HG03571 (cell line): ENCODE measurements around the gene CHP2.
"Not testable (repeated sequence)": the region's sequence is repeated elsewhere in the genome, so short reads cannot be mapped to it uniquely, and the experiment has no call there.

Source experiments
- ATAC-seq: cut with Tn5 transposase; IDR thresholded peaks from one replicate; pipeline ENCODE4 v1.9.1; 2021; ENCODE audit not compliant: unreplicated experiment

CHP2 gene

DNA sequence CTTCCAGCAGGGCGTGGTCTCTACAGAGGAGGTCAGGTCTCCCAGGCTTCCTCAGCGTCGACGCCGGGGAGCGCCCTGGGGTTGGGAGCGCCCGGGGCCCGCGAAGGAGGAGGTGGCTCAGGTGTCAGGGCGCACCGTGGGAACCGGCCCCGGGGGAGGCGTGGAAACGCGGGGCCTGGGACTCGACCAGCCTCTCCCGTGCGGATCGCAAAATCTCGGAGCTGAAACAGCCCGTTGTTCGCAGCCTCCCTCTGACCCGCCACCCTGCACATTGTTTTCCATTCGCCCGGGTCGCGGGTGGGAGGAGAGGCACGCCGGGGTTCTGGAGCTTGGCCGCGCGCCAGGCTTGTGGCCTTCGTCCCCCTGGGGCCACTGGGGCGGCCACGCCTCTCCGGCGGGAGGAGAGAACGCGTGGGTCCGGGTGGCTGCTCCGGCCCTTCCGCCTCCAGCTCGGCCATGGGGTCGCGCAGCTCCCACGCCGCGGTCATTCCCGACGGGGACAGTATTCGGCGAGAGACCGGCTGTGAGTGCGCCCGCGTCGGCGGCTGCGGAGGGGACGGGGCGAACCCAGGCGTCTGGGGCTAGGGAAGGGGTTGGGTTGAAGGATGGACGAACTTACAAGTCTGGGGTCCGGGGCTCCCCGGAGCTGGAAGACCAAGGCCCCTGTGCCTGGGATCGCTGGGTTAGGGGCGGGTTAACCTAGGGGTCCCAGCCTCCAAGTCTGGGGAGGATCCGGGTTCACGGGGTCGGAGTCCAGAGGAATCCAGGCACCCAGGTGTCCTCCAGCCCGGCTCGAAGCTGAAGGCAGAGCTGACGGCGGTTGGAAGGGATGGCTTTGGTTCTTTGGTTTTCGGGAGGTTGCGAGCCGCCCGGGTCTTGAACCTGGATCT is at the start of gene CHP2:
CHP2 (plus strand) TSS at position 433 of the 890 bp plus-strand sequence; CDS start at position 457, 24 bp downstream.
- no peak for ATAC-seq

DNA sequence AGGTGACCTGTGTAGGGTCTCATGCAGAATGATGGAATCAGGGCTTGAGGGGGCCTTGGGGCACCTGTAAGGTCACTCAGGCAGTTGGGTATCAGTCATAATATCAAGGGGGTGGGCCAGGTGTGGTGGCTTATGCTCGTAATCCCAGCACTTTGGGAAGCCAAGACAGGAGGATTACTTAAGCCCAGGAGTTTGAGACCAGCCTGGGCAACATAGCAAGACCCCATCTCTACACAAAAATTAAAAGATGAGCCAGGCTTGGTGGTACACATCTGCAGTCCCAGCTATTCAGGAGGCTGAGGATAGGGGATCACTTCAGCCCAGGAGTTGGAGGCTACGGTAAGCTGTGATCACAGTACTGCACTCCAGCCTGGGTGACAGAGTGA is 49.3 kb upstream of the CHP2 start:
- ATAC-seq: no peak

DNA sequence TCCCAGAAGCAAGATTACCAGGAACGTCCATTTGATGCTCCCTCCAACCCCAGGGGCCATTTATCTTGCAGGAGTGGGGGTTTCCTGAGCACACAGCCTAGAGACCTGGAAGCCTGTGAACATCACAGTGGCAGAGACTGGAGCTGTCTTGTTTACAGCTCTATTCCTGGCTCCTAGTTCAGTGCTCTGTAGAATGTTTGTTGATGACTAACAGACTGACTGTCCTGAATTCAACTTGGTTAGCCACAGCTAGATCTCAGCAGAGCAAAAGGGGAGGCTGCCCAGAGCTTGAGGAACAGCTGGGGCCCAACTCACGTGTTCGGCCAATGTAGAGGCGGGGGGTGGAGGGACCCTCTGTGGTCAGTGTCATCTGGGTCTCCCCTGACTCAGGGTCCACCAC is 48.4 kb upstream of the CHP2 start:
- ATAC-seq: no peak

DNA sequence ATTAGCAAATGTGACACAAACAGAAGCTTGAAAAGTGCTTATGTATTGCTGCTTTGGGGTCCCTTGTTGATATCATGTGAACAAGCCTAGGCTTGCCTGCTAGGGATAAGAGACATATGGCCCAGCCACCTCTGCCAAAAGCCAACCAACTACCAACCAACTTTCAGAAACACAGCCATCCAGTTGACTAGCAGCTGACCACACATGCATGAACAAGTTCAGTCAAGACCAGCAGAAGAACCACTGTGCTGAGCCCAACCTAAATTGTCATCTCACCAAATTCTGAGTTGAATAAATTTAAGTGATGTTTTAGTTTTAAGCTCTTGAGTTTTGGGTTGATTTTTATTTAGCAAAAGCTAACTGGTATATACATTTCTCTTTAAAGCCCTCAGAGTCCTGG is 45.3 kb upstream of the CHP2 start:
- ATAC-seq: no peak

DNA sequence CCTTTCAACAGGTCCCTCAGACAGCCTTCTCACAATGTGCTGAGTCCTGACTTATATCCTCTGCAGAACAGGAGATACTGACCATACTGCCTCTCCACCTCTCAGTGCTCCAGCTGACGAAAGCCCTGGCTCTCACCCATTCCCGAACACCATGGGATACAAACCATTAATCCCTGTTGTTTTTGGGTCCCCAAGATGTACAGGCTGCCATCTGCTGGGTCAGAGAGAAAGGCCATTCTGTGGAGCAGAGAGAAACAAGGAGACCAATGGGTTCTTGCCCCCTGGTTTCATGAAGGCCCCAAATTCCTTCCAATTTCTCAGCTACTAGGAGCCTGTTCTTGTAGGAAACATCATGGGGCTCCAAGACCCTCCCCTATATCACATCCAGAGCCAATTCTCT is 44.8 kb upstream of the CHP2 start:
- ATAC-seq: no peak

DNA sequence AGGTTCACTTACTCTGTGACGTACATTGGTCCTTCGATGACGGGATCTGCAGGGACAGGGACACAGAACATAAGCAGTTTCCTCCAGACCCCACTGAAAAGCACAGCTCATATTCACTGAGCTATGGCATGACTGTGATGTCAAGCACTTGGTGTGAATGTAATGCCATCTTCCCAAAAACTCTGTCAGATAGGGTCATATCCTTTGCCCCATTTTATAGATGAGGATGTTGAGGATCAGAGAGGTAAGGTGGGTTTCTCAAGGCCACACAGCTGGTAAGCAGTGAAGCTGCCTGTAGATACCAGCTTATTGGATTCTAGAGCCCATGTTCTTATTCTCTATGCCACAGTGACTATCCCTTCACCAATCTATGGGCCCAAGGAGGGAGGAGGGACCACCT is 44.3 kb upstream of the CHP2 start:
- no peak for ATAC-seq

DNA sequence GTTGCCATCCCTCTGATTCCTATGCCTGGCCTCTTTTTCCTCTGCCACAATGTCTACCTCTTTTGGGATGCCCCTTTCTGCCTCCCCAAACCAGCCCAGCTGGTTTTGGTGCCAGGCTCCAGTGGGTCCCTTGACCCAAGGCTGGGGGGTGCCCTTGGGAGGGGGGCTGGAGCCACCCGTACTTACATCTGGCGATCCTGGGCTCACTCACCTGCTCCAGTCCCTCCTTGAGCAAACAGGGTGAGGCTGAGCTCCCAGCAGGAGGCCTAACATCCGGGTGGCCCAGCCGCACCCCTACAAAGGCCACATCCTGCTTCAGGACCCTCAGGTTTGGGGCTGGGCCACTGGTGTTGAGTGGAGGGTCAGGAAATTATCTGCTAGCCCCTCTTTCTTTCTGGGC is 43.0 kb upstream of the CHP2 start:
- ATAC-seq: no peak

DNA sequence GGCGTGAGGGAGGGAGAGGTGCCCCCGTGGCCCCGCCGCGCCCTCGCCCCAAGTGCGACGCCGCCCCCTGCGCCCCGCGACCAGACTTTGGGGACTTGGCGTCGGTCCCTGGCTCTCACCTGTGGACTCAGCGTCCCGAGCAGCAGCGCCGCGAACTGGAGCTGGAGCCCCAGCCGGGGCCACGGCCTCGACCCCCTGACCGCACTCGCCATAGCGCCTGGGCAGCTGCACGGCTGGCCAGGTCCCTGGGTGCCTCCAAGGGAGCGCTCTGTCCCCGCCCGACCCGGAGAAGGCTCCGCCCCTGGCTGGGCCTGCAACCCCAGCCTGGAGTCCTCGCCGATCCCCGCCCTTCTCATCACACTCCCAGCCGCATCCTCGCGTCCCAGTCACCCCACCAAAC is 41.9 kb upstream of the CHP2 start, which contains the start of gene ERN2:
ERN2 (minus strand) TSS at position 247 of the 400 bp plus-strand sequence; CDS start at position 212, 35 bp downstream.
- ATAC-seq: no peak

DNA sequence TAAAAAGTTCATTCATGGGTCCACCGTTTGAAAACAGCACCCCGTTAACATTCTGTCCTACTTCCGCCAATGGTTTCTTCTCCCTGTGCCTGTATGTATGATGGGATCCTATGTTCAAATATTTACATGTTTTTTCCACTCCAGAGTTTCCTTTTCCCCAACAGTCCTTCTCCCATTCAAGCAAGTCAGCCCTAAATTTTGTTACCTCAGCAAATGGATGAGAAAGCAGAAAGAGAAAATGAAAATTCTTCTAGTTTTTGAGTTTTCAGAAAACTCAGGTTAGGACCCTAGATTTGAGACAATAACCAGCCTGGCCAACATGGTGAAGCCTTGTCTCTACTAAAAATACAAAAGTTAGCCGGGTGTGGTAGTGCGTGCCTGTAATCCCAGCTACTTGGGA is 38.3 kb upstream of the CHP2 start:
- no peak for ATAC-seq

DNA sequence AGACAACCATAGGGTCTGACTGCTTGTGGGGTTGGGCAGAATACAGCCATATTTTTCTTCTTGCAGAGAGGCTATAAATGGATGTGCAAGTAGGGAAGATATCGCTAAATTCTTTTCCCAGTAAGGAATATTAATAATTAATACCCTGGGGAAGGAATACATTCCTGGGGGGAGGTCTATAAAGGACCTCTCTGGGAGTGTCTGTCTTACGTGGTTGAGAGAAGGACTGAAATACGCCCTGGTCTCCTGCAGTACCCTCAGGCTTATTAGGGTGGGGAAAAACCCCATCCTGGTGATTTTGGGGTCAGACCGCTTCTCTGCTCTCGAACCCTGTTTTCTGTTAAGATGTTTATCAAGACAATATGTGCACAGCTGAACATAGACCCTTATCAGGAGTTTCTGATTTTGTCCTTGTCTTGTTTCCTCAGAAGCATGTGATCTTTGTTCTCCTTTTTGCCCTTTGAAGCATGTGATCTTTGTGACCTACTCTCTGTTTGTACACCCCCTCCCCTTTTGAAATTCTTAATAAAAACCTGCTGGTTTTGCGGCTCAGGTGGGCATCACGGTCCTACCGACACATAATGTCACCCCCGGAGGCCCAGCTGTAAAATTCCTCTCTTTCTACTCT is 32.1 kb upstream of the CHP2 start:
- ATAC-seq: not testable (repeated sequence)

DNA sequence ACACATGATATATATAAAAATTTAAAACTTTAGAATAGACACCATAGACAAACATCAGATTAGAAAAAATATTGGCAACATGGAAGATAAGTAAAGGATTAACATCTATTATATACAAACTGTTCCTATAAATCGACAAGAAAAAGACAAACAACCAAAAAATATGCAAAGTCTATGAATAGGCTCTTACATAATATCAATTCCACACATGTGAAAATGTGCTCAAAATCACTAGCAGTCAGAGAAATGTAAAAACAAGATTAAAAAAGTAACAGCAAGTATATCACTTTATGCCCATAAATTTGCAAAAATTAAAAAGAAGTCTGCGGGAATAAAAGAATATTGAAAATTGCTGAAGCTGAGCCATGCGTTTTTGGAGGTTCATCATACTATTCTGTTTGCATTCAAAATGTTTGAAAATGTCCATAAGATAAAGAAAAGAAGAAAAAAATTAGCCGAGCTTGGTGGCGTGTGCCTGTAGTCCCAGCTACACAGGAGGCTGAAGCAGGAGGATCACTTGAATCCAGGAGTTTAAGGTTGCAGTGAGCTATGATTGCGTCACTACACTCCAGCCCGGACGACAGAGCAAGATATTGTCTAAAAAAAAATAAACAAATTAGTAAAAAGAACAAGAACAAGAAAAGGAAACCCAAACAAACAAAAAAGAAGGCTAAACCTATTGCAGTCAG is 30.6 kb upstream of the CHP2 start:
- no peak for ATAC-seq

DNA sequence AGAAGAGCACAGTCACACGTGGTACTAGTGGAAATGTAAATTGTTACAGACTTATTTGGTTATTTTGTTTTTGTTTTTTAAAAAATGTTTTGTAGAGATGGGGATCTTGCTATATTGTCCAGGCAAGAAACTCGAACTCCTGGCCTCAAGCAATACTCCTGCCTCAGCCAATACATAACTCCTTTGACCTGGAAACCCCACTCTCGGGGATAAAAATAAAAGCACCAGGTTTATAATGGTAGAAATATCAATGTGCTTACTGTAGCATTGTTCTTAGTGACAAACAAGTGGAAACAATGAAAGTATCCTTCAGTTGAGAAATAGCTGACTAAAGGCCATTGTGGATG is 30.1 kb upstream of the CHP2 start:
- no peak for ATAC-seq

DNA sequence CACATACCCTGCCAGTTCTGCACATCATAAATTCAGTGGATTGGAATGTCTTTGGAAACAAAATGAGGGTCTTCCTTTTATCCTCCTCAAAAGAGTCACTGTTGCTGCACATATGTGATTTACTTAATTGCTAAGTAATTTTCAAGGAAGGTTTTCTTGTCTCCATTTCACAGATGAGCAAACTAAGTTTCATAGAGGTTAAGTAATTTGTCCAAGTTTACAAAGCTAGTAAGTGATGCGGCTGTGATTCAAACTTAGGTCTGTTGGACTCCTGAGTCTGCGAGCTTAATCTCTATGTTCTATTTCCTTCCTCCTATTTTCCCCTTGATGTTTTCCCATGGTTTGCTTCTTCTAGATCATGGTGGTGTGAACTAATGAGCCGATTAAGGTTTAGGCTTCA is 28.1 kb upstream of the CHP2 start:
- no peak for ATAC-seq

DNA sequence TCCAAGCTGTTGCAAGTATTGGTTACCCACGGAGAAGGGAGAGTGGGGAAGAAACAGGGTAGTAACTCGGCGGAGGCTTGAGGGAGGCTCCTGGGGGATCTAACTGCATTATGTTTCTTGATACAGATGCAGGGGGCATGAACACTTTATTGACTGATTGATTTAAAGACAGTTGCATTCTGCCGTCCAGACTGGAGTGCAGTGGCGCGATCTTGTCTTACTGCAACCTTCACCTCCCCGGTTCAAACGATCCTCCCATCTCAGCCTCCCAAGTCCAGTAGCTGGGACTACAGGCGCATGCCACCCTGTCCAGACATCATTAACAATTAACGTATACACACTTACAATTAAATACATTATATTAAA is 26.7 kb upstream of the CHP2 start:
- ATAC-seq: no peak

DNA sequence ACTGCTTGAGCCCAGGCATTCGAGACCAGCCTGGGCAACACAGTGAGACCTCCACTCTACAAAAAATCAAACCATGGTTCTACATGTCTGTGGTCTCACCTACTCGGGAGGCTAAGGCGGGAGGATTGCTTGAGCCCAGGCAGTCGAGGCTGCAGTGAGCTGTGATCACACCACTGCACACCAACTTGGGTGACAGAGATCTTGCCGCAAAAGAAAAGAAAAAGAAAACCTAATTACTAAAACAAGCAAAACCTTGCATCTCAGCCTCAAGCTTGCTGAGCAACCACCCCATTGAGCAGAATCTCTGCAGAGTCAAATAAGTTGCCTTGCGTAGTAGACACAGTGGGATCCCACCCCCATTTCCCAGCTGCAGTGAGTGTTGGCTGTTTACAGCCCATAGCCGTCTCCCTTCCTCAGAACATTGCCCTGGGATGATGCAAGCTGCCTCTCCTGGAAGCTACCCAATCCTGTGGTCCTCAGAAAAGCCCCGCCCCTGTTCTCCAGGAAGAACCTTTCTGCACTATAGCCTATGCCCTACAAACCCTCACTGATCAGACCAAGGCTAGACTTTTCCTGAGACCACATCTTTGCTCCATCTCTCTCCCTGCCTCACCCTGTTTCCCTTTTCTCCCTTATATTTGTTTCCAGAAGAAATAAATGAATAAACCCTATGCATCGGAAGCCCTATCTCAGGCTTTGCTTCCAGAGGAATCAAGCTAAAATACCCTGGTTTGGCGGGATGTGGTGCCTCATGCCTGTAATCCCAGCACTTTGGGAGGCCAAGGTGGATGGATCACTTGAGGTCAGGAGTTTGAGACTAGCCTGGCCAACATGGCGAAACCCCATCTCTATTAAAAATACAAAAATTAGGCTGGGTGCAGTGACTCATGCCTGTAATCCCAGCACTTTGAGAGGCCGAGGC is 25.1 kb upstream of the CHP2 start:
- no peak for ATAC-seq

DNA sequence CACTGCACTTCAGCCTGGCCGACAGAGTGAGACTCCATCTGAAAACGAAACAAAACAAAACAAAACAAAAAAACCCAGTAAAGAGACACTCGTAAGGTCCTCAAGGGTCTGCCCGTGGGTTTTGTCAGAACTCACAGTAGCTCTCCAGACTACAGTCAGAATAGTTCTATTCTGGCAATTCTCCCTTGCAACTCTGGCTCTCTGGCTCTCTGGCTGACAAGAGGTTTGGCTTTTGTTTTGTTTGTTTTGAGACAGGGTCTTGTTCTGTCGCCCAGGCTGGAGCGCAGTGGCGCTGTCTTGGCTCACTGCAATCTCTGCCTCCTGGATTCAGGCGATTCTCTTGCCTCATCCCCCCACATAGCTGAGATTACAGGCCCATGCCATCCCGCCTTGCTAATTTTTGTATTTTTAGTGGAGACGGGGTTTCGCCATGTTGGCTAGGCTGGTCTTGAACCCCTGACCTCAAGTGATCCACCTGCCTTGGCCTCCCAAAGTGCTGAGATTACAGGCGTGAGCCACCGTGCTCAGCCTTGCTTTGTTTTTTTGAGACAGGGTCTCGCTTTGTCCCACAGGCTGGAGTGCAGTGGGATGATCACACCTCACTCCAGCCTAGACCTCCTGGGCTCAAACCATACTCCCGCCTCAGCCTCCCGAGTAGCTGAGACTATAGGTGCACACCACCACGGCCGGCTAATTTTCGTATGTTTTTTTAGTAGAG is 20.5 kb upstream of the CHP2 start:
- no peak for ATAC-seq

DNA sequence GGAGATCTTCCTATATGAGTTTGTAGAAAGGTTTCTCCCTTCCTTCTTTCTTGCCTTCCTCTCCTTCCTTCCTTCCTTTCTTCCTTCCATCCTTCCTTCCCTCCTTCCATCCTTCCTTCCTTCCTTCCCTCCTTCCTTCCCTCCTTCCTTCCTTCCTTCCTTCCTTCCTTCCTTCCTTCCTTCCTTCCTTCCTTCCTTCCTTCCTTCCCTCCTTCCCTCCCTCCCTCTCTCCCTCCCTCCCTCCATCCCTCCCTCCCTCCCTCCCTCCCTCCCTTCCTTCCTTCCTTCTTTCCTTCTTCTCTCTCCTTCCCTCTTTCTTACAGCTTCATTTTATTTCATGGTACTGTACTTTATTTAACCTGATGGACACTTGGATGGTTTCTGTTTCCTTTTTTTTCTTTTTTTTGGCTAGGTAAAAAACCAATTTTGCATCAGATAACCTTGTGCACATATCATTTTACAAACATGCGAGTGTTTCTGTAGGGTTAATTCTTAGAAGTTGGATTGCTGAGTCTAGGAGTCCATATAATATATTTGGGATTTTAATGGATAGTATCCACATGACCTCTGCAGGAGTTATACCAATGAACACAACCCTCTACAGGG is 17.3 kb upstream of the CHP2 start:
- not testable (repeated sequence) for ATAC-seq

DNA sequence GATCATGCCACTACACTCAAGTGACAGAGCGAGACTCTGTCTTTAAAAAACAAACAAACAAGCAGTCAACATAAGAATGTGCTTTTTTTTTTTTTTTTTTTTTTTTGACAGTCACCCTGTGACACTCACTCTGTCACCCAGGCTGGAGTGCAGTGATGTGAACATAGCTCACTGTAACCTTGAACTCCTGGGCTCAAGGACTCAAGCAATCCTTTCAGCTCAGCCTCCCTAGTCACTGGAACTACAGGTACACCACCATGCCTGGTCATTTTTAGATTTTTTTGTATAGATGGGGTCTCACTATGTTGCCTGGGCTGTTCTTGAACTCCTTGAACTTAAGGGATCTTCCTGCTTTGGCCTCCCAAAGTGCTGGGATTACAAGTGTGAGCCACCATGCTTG is 15.3 kb upstream of the CHP2 start:
- ATAC-seq: no peak

DNA sequence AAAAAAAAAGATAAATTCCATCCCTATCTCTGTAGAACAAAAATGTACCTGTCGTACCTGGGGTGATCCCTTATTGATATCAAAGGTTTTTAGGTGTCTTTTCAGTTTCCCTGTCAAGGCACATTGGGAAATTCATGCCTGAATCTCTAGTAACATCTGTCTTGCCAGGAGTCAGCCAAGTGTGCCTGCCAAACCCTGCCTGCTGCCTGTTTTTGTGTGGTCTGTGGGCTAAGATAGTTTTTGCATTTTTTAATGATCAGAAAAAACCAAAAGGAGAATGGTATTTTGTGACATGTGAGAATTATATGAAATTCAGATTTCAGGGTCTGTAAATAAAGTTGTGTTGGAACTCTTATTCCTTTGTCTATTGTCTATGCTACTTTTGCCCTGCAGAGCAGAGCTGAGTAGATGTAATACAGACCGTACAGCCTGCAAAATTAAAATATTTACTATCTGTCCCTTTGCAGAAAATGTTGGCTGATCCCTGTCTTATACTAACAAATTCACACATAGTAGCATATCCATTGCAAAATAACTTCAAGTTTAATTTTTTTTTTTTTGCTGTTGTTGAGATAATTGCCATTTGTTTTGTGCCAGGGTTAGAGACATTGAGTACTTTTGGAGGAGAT is 13.0 kb upstream of the CHP2 start:
- no peak for ATAC-seq
